Upper lobe of left lung (tissue), 6 donors: ENCODE results near the gene ALOX12. TPM values are rescaled to one million over a fixed set of nuclear protein-coding genes. Genes with fewer than 3 reads are reported as not detected.
A peak's percentile ranks its signal among the peaks of the same experiment; 100 is the strongest.

ENCODE experiments used
- ATAC-seq, 2 donors: fragments of 200-7000 bp; cut with Tn5 transposase; one replicate each; pipeline ENCODE4 v1.9.1; 2022; ENCODE audit warnings: mild to moderate bottlenecking in 2 of 2, moderate library complexity in 2 of 2; ENCODE audit not compliant: low FRiP score in 2 of 2
- DNase-seq, 2 donors: peaks; one replicate each; pipeline ENCODE4 v3.0.0-alpha.2; 2019 to 2020
- H3K27ac ChIP-seq, 4 donors: fragments of 200-600 bp; sonication (generic); one replicate each; pipeline ENCODE4 v1.5.1; 2016 to 2019
- H3K27me3 ChIP-seq, 4 donors: fragments of 200-600 bp; sonication (generic); one replicate each; pipeline ENCODE4 v1.5.1; 2017 to 2019
- H3K36me3 ChIP-seq, 4 donors: fragments of 200-600 bp; sonication (generic); one replicate each; pipeline ENCODE4 v1.5.1; 2016 to 2019
- H3K4me1 ChIP-seq, 4 donors: fragments of 200-600 bp; sonication (generic); one replicate each; pipeline ENCODE4 v1.5.1; 2018 to 2019
- H3K4me3 ChIP-seq, 4 donors: fragments of 200-600 bp; sonication (generic); one replicate each; pipeline ENCODE4 v1.5.1; 2017 to 2019; ENCODE audit warnings: mild to moderate bottlenecking in 2 of 4, moderate library complexity in 1 of 4
- H3K9me3 ChIP-seq, 4 donors: fragments of 200-600 bp; sonication (generic); one replicate each; pipeline ENCODE4 v1.5.1; 2018 to 2019
- EP300 ChIP-seq, 4 donors: sonication (generic); formaldehyde crosslinking; IDR thresholded peaks; one replicate each; pipeline ENCODE4 v1.5.1; 2017; ENCODE audit warnings: antibody characterized with exemption in 4 of 4, control low read depth in 2 of 4
- POLR2A ChIP-seq, 4 donors: fragments of 450-650 bp; IDR thresholded peaks; one replicate each; pipeline ENCODE4 v1.5.1; 2016 to 2017; ENCODE audit warnings: antibody characterized with exemption in 4 of 4, mild to moderate bottlenecking in 2 of 4
- POLR2AphosphoS5 ChIP-seq, 2 donors: sonication (generic); formaldehyde crosslinking; IDR thresholded peaks; one replicate each; pipeline ENCODE4 v1.5.1; 2017; ENCODE audit warnings: antibody characterized with exemption in 2 of 2
- WGBS, 2 donors: methylation state at CpG; one replicate each; pipeline ENCODE4 v1.1.5; 2017 to 2018; 5-methylcytosine and 5-hydroxymethylcytosine counted together
- total RNA-seq, 6 donors: library from RNA; depleted of rRNA in 4 of 6; stranded (reverse); fragments of >200 nt in 4 of 6; gene quantifications; one replicate each; pipeline versions ENCODE4 v1.1.0 to v1.2.1, GENCODE V29; 2016 to 2021
- TF ChIP-seq, protein P1 (sequence below), 6 experiments: fragments of 450-650 bp in 4 of 6; fragments of 200-600 bp in 2 of 6; sonication (generic) in 2 of 6; IDR thresholded peaks; one replicate each; pipeline ENCODE4 v1.5.1; 2016 to 2019; ENCODE audit warnings: antibody characterized with exemption in 6 of 6
- donor health status: DM: no; HTN: no; CAD: no; lungs with moderate emphysema.
- donor health status: DM: no; HTN: yes; CAD: no; lungs with severe emphysema.

The ALOX12 gene
- total RNA-seq, 6 donors from 2014 or later: 0.26 to 3.1 (median 0.46) TPM

DNA sequence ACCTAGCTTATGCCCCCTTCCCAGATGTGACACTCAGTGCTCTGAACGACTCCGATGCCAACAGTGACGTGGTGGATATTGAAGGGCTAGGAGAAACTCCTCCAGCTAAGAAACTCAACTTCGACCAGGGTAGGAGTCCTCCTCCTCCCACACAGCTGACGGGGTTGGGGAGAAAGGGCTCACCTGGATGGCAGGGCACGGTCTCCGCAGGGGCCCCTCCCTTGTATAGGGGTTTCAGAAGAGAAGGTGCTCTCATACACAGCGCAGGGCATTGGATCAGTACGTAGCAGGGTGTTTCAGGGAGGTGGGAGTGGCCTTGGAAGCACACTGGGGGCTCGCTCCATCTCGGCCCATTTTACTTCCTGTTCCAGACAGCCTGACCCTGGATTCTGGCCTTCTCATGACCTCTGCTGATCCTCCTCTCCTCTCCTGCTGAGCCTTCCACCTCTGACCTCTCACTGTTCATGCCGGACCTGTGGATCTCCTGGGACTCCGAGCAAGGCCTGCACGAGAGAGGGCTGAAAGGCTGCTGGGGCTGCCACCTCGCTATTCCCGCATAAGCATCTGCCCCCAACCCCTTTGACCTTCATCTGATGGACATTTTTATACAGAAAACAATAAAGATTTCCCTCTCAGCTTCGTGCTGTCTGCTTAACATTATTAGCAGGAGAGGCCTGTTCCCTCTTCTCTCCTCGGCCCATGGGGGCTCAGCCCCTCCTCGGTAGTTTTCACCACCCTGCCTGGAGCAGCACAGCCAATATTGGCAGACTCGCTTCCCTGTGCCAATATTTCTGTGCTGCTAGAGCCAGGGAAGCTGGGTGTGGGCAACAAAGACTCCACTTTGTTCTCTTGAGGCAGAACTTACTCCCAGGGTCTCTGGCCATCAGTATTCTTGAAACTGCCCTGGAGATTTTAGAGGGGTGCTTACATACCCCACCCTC, 21.3 kb downstream of the ALOX12 start:
- ATAC-seq (no peak), DNase-seq (no peak)
- peak overlapping the region; percentile 88 to 99 (median 95) for H3K27ac ChIP-seq
- H3K4me1 ChIP-seq: peaks cover 58 to 78% (median 65%) of the 10 kb centered on the region in 4 donors
- TF ChIP-seq POLR2A (IDR thresholded peaks at IDR 0.05) (no peak), EP300 (IDR thresholded peaks at IDR 0.05) (no peak)
- 85 to 86% methylated on average over 19 of the region's 20 CpGs for WGBS, 2 donors
- peak overlapping the region in 1 of 4 donors; percentile 53 for H3K4me3 ChIP-seq
- H3K9me3 ChIP-seq: no peaks in the 10 kb centered on the region
- peaks cover 0 to 2% (median 0%) of the 10 kb centered on the region in 4 donors for H3K27me3 ChIP-seq
- H3K36me3 ChIP-seq: peaks cover 0 to 12% (median 0%) of the 10 kb centered on the region in 4 donors

DNA sequence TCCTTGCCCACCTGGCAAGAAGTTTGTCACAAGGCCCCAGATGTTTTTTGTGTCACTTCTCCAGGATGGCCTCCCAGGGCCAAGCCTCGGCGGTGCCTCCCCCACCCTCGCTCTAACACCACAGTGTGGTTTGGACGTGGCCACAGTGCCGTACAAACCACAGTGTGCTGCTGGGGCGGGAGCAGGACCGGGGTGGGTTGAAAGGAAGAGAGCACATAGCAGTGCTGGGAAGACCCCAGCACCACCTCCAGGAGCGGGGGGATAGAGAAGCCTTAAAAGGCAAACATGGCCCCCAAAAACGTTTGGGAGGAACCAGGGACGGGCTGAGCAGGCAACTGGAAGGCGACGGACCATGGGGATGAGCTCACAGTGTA, 22.0 kb downstream of the ALOX12 start:
- H3K9me3 ChIP-seq: no peaks in the 10 kb centered on the region
- peak overlapping the region in 2 of 4 donors; percentile 48 to 53 for H3K4me3 ChIP-seq
- DNase-seq (no peak), ATAC-seq (no peak)
- 63 to 85% methylated on average over 9 to 12 of the region's 12 CpGs for WGBS, 2 donors
- peak overlapping the region; percentile 88 to 99 (median 95) for H3K27ac ChIP-seq
- peaks cover 60 to 84% (median 70%) of the 10 kb centered on the region in 4 donors for H3K4me1 ChIP-seq
- peaks cover 0 to 5% (median 0%) of the 10 kb centered on the region in 4 donors for H3K27me3 ChIP-seq
- TF ChIP-seq POLR2AphosphoS5 (IDR thresholded peaks at IDR 0.05): no peak
- no peak for TF ChIP-seq EP300 (IDR thresholded peaks at IDR 0.05)
- no peak for TF ChIP-seq POLR2A (IDR thresholded peaks at IDR 0.05)
- TF ChIP-seq, protein P1, sequence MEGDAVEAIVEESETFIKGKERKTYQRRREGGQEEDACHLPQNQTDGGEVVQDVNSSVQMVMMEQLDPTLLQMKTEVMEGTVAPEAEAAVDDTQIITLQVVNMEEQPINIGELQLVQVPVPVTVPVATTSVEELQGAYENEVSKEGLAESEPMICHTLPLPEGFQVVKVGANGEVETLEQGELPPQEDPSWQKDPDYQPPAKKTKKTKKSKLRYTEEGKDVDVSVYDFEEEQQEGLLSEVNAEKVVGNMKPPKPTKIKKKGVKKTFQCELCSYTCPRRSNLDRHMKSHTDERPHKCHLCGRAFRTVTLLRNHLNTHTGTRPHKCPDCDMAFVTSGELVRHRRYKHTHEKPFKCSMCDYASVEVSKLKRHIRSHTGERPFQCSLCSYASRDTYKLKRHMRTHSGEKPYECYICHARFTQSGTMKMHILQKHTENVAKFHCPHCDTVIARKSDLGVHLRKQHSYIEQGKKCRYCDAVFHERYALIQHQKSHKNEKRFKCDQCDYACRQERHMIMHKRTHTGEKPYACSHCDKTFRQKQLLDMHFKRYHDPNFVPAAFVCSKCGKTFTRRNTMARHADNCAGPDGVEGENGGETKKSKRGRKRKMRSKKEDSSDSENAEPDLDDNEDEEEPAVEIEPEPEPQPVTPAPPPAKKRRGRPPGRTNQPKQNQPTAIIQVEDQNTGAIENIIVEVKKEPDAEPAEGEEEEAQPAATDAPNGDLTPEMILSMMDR (IDR thresholded peaks at IDR 0.05): no peak
- peaks cover 0 to 12% (median 0%) of the 10 kb centered on the region in 4 donors for H3K36me3 ChIP-seq

DNA sequence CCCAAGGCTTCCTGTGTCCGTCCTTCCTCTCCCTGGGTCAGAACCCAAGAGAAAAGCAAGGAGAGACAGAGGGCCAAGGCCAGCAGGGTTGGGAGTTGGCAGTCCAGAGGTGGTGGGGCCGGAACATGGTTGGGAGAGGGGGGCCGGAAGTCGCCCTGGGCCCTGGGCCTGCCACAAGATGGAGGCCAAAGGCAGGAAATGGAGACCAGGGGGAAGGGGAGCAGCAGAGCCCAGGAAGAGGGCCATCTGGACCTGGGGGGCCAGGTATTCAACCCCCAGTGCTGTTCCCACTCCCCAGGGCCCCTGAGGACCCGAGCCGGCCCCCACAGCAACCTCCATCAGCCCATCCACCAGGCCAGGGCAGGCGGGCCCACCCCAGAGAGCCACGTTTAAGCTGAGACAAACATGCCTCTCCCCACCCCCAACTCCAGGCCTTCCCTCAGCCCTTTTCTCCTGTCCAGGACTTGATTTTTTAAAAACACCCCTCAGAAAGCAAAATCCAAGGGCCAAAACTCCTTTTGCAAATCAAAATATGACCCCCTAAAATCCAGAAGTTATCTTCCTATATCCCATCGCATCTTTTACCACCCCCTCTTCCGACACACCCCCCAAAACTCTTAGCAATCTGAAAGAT, 22.6 kb downstream of the ALOX12 start:
- peak in 1 of 2 donors; percentile 82 for DNase-seq
- 66 to 76% methylated on average over 10 of the region's 10 CpGs for WGBS, 2 donors
- ATAC-seq: peak in 1 of 2 donors; percentile 23

DNA sequence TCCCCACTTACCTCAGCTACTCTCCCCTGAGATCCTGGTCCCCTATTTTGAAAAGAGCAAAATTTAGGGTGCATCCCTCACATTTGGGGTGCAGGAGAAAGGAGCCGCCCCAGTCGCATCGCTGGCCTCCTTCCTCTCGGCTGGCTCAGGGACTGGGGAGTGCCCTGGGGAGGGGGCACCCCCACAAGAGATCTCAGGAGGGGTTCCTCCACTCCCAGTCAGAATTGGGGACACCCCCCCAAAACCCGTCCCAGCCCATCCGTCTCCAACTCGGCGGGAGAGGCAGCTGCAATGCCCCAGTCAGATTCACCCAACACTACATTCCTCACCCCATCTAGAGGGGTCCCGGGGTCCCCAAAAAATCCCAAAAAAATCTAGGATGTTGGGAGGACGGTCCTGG, 23.5 kb downstream of the ALOX12 start:
- Histone ChIP-seq H3K27ac (peak overlapping the region; percentile 88 to 99 (median 95)), H3K4me1 (peaks cover 57 to 86% (median 69%) of the 10 kb centered on the region in 4 donors), H3K4me3 (peak overlapping the region; percentile 33 to 53 (median 44)), H3K27me3 (peaks cover 0 to 5% (median 0%) of the 10 kb centered on the region in 4 donors), H3K9me3 (no peaks in the 10 kb centered on the region), H3K36me3 (peaks cover 0 to 16% (median 0%) of the 10 kb centered on the region in 4 donors)
- DNase-seq: no peak
- ATAC-seq: no peak
- TF ChIP-seq POLR2A (IDR thresholded peaks at IDR 0.05) (no peak), EP300 (IDR thresholded peaks at IDR 0.05) (no peak), POLR2AphosphoS5 (IDR thresholded peaks at IDR 0.05) (no peak)
- TF ChIP-seq, protein P1 (IDR thresholded peaks at IDR 0.05): no peak
- 50 to 63% methylated on average over 9 to 10 of the region's 10 CpGs for WGBS, 2 donors

More for the DNA sequence above, 22.6 kb downstream of the ALOX12 start:
- H3K4me3 ChIP-seq: peak overlapping the region in 3 of 4 donors; percentile 40 to 53 (median 48)
- TF ChIP-seq POLR2A (IDR thresholded peaks at IDR 0.05): peak in 2 of 4 donors; percentile 22 to 24
- TF ChIP-seq EP300 (IDR thresholded peaks at IDR 0.05): no peak
- TF ChIP-seq, protein P1 (IDR thresholded peaks at IDR 0.05): no peak
- peak in 1 of 2 donors; percentile 48 for TF ChIP-seq POLR2AphosphoS5 (IDR thresholded peaks at IDR 0.05)
- H3K9me3 ChIP-seq: no peaks in the 10 kb centered on the region
- H3K36me3 ChIP-seq: peaks cover 0 to 12% (median 0%) of the 10 kb centered on the region in 4 donors
- H3K27ac ChIP-seq: peak overlapping the region; percentile 88 to 99 (median 95)
- peaks cover 64 to 86% (median 74%) of the 10 kb centered on the region in 4 donors for H3K4me1 ChIP-seq
- peaks cover 0 to 5% (median 0%) of the 10 kb centered on the region in 4 donors for H3K27me3 ChIP-seq
